Stomach (tissue), 9 donors: ENCODE results near the gene NKX2-2. TPM values are rescaled to one million over a fixed set of nuclear protein-coding genes. Genes with fewer than 3 reads are reported as not detected.

ENCODE experiments used
- DNase-seq, 2 donors: peaks; one replicate each; pipeline versions ENCODE4 v3.0.0 to v3.0.0-alpha.2; 2013 to 2019
- H3K27ac ChIP-seq, 5 donors: fragments of 200-600 bp in 4 of 5; sonication (generic) in 4 of 5; one replicate each; pipeline ENCODE4 v1.5.1; 2013 to 2019; ENCODE audit warnings: mild to moderate bottlenecking in 1 of 5, moderate library complexity in 1 of 5
- H3K27me3 ChIP-seq, 3 donors: fragments of 200-600 bp; sonication (generic); one replicate each; pipeline ENCODE4 v1.5.1; 2017 to 2019; ENCODE audit warnings: mixed run types in 1 of 3
- H3K36me3 ChIP-seq, 4 donors: fragments of 200-600 bp; sonication (generic); 1 replicate in 3 of 4; 2 replicates in 1 of 4; pipeline ENCODE4 v1.5.1; 2016 to 2019
- H3K4me1 ChIP-seq, 4 donors: fragments of 200-600 bp; sonication (generic); one replicate each; pipeline ENCODE4 v1.5.1; 2016 to 2019
- H3K4me3 ChIP-seq, 4 donors: fragments of 200-600 bp; sonication (generic) in 3 of 4; one replicate each; pipeline ENCODE4 v1.5.1; 2016 to 2019; ENCODE audit warnings: mild to moderate bottlenecking in 1 of 4
- H3K9me3 ChIP-seq, 4 donors: fragments of 200-600 bp; sonication (generic); one replicate each; pipeline ENCODE4 v1.5.1; 2016 to 2019
- EP300 ChIP-seq: sonication (generic); formaldehyde crosslinking; IDR thresholded peaks from one replicate; pipeline ENCODE4 v1.6.1; 2017; ENCODE audit warnings: antibody characterized with exemption
- POLR2A ChIP-seq, 4 donors: fragments of 450-650 bp; IDR thresholded peaks; one replicate each; pipeline ENCODE4 v1.6.1; 2016; ENCODE audit warnings: antibody characterized with exemption in 4 of 4, control low read depth in 2 of 4, mild to moderate bottlenecking in 1 of 4, moderate library complexity in 1 of 4
- POLR2AphosphoS5 ChIP-seq, 3 donors: sonication (generic); formaldehyde crosslinking; IDR thresholded peaks; one replicate each; pipeline ENCODE4 v1.6.1; 2016; ENCODE audit warnings: antibody characterized with exemption in 3 of 3
- WGBS, 5 donors: extraction: QIAGEN DNeasy Blood & Tissue Kit in 3 of 5; methylation state at CpG; one replicate each; pipeline versions ENCODE4 v1.1.5 to v1.1.7; 2013 to 2018; 5-methylcytosine and 5-hydroxymethylcytosine counted together
- intact Hi-C: fragments of 100-400 bp; cut with DNase I; formaldehyde crosslinking; loops from one replicate; pipeline ENCODE4 v1.15.1; 2023; ENCODE audit warnings: low total_unique reads
- polyA plus RNA-seq, 3 donors: library from polyadenylated mRNA; stranded (reverse); fragments of 200-250 nt; gene quantifications; one replicate each; pipeline ENCODE4 v1.2.3, GENCODE V29; 2013
- total RNA-seq, 5 donors: library from RNA; depleted of rRNA; stranded (reverse); fragments of >200 nt; gene quantifications; one replicate each; pipeline versions ENCODE4 v1.1.0 to v1.2.3, GENCODE V29; 2014 to 2016
- TF ChIP-seq, protein P1 (sequence below), 7 experiments: fragments of 450-650 bp in 4 of 7; fragments of 200-600 bp in 3 of 7; sonication (generic) in 3 of 7; IDR thresholded peaks; one replicate each; pipeline ENCODE4 v1.5.1; 2016 to 2019; ENCODE audit warnings: antibody characterized with exemption in 7 of 7, control low read depth in 2 of 7, mild to moderate bottlenecking in 1 of 7
- donor health status: healthy with polysubstance abuse.
- donor health status: Bipolar disorder and iron deficiency.
- donor health status: healthy.

The NKX2-2 gene
- total and polyA plus RNA-seq, 8 donors = 0.18 to 4.8 (median 1.4) TPM; not detected in 1

DNA sequence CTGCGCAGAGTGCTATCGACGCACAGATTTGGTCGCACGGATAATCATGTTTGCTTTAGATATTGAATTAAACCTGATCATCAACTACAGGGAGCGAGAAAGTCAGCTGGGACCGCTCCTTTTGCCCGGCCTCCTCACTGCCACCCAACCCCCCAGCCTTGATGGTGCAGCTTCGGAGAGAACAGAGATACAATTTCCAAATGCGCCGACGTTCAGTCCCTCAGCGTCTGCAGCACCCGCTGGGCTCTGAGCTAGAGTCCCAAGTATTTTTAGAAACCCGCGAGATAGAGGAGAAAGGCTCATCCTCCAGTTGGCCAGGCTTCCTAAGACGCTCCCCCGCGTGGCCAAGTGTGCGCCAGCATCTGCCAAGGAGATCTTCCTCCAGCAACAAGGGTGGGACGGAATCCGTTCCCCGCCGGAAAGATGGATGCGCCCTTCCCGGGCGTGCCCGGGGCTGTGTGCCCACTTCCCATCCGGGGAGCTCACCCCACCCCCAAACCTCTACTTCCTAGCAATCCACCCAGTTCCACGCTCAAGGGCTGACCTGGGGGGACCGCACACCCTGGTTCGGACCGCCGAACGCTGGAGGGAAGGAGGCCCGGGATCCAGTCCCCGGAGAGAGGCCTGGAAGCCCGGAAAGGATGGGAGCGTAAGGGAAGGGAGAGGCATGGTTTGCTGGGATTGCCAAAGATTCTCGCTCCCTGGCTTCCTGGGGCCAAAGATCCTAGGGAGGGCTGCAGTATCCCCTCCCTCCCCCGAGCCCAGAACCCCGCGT lies 4.1 kb downstream of the NKX2-2 start:
- TF ChIP-seq POLR2AphosphoS5 (IDR thresholded peaks at IDR 0.05) (no peak), POLR2A (IDR thresholded peaks at IDR 0.05) (no peak), EP300 (no peak)
- TF ChIP-seq, protein P1, sequence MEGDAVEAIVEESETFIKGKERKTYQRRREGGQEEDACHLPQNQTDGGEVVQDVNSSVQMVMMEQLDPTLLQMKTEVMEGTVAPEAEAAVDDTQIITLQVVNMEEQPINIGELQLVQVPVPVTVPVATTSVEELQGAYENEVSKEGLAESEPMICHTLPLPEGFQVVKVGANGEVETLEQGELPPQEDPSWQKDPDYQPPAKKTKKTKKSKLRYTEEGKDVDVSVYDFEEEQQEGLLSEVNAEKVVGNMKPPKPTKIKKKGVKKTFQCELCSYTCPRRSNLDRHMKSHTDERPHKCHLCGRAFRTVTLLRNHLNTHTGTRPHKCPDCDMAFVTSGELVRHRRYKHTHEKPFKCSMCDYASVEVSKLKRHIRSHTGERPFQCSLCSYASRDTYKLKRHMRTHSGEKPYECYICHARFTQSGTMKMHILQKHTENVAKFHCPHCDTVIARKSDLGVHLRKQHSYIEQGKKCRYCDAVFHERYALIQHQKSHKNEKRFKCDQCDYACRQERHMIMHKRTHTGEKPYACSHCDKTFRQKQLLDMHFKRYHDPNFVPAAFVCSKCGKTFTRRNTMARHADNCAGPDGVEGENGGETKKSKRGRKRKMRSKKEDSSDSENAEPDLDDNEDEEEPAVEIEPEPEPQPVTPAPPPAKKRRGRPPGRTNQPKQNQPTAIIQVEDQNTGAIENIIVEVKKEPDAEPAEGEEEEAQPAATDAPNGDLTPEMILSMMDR (IDR thresholded peaks at IDR 0.05) = no peak
- no peaks in the 10 kb centered on the region for H3K9me3 ChIP-seq
- no peak overlapping the region for H3K27ac ChIP-seq
- peak in 1 of 2 donors; percentile 35 for DNase-seq
- peaks cover 59 to 90% (median 76%) of the 10 kb centered on the region in 4 donors for H3K4me1 ChIP-seq
- 1 to 4% (median 3%) methylated on average over 23 to 43 of the region's 43 CpGs for WGBS, 5 donors
- peaks cover 63 to 100% (median 100%) of the 10 kb centered on the region in 3 donors for H3K27me3 ChIP-seq
- peak overlapping the region; percentile 32 to 56 (median 42) for H3K4me3 ChIP-seq
- H3K36me3 ChIP-seq = no peaks in the 10 kb centered on the region
- intact Hi-C loops = loop anchor here (5.0 kb wide), 3 partner anchors 272 to 667 kb away; no protein-coding TSS in a partner anchor

DNA sequence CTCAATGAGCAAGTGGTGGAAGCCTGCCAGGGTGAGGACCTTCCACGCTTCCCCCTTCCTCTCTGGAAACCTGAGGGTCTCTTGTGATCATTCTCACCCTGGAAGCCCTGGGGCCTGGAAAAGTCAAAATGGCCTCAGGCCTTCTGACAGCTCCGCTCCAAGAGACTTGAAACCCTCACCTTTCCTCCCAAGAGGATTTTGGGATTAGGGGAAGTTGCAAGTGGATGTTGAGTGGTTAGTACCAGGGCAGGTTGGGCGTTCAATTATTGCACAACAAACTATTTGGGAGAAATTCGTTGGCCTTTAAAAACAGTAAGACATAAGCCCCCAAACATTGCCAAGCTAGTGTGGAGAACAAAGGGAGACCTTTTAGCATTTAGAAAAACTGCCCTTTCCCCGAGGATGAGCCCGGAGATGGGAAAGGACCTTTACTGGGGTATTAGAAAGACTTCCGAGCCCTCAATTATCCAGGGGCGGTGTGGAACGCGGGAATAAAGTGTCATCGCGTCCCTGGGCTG lies 4.7 kb downstream of the NKX2-2 start:
- intact Hi-C loops = loop anchor here (5.0 kb wide), 3 partner anchors 272 to 667 kb away; no protein-coding TSS in a partner anchor
- DNase-seq = no peak
- Histone ChIP-seq H3K9me3 (no peaks in the 10 kb centered on the region), H3K36me3 (no peaks in the 10 kb centered on the region), H3K27ac (no peak overlapping the region), H3K4me3 (no peak overlapping the region), H3K4me1 (peaks cover 53 to 84% (median 70%) of the 10 kb centered on the region in 4 donors), H3K27me3 (peaks cover 64 to 100% (median 100%) of the 10 kb centered on the region in 3 donors)
- TF ChIP-seq POLR2A (IDR thresholded peaks at IDR 0.05) (no peak), EP300 (no peak), POLR2AphosphoS5 (IDR thresholded peaks at IDR 0.05) (no peak)
- TF ChIP-seq, protein P1 (IDR thresholded peaks at IDR 0.05) = no peak
- WGBS, 5 donors = 2 to 10% (median 5%) methylated on average over 12 of the region's 12 CpGs

DNA sequence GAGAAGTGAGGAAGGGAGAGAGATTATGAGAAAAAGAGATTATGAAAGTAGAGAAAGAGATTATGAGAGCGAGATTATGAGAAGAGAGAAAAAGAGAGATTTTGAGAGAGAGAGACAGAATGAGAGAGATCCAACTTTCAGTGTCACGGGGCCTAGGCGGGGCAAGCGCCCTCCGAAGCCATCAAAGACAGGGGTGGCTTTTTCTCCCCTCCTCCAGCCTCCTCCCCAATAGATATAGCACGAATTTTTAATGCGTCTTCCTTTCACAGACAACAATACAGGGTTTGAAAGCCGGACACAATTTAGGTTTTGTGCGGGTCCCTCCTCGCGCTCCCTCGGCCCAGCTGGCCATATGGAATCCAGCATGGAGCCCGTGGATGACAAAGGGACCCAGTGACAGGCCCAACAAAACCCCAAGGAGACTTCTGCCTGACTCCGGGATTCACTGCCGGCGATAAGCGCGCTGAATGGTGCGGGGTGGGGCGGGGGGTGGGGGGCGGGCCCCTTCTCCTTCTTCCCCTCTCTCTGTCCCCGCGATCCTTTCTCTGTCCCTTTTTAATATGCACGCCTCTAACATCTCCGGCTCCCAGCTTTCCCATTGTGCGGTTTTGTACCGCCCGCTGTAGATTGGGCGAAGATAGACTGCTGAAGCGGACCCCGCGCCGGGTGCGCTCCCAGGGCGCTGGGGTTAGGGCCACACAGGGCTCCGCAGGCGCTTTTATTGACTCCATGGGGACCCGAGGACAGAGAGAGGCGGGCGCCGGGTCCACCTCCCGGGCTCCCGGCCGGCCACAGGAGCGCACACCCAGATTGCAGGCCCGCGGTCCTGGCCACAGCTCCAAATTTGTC lies 5.4 kb downstream of the NKX2-2 start:
- TF ChIP-seq, protein P1 (IDR thresholded peaks at IDR 0.05) = no peak
- no peak for TF ChIP-seq POLR2A (IDR thresholded peaks at IDR 0.05)
- TF ChIP-seq EP300 = no peak
- TF ChIP-seq POLR2AphosphoS5 (IDR thresholded peaks at IDR 0.05) = no peak
- intact Hi-C loops = loop anchor here (5.0 kb wide), 3 partner anchors 271 to 666 kb away; no protein-coding TSS in a partner anchor
- Histone ChIP-seq H3K4me1 (peaks cover 46 to 77% (median 63%) of the 10 kb centered on the region in 4 donors), H3K4me3 (no peak overlapping the region), H3K36me3 (no peaks in the 10 kb centered on the region), H3K27me3 (peaks cover 64 to 100% (median 94%) of the 10 kb centered on the region in 3 donors), H3K9me3 (no peaks in the 10 kb centered on the region), H3K27ac (no peak overlapping the region)
- WGBS, 5 donors = 4 to 8% (median 5%) methylated on average over 34 to 47 of the region's 47 CpGs
- no peak for DNase-seq
